ENCODE measurements around the gene PARP3.

DNA sequence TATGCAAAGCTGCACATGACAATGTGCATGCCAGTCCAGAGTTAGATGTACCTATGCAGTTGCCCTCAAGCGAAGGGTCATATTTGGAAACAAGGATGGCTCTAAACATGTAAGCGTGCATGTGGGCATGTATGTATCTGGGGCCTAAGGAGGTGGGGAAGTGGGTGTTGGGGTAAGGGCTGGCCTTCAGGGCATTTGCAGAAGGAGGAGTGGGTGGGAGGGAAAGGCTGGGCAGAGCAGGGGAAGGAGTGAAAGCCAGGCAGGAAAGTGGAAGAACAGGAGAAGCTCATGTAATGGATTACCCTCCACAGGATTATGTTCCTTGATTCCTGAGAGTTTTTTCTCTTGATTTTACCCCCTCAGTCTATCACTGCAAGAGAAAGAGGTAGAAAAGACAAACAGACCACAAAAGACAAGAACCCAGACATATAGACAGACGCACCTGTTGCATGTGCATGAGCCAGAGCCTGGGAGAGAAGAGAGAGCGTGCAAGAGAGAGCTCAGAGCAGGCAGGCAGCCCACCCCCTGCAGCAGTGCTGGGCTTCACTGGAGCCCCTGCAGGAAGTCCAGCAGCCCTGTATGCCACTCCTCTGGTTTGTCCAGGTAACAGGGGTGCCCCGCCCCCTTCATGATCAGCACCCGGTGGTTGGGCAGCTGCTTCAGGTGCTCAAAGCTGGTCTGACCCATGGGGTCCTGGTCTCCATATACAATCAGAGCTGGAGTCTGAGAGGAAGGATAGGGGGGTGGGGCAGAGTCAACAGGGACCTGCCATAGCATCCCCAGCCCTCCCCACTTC is 26.9 kb downstream of the PARP3 start:
- TF ChIP-seq, protein P1, sequence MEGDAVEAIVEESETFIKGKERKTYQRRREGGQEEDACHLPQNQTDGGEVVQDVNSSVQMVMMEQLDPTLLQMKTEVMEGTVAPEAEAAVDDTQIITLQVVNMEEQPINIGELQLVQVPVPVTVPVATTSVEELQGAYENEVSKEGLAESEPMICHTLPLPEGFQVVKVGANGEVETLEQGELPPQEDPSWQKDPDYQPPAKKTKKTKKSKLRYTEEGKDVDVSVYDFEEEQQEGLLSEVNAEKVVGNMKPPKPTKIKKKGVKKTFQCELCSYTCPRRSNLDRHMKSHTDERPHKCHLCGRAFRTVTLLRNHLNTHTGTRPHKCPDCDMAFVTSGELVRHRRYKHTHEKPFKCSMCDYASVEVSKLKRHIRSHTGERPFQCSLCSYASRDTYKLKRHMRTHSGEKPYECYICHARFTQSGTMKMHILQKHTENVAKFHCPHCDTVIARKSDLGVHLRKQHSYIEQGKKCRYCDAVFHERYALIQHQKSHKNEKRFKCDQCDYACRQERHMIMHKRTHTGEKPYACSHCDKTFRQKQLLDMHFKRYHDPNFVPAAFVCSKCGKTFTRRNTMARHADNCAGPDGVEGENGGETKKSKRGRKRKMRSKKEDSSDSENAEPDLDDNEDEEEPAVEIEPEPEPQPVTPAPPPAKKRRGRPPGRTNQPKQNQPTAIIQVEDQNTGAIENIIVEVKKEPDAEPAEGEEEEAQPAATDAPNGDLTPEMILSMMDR (IDR thresholded peaks at IDR 0.05): no peak
- no peak for TF ChIP-seq POLR2A (IDR thresholded peaks at IDR 0.05)

Measured in thyroid gland (tissue), 4 donors.